ENCODE results near the gene TMEM42. TPM values are rescaled to one million over a fixed set of nuclear protein-coding genes. Genes with fewer than 3 reads are reported as not detected.

Gene TMEM42
- total and polyA plus RNA-seq, 2 of the 8 experiments (the other 6 are each of a cell fraction or from before 2014, with no cell fraction given), result 11.2 to 41.4 TPM

DNA sequence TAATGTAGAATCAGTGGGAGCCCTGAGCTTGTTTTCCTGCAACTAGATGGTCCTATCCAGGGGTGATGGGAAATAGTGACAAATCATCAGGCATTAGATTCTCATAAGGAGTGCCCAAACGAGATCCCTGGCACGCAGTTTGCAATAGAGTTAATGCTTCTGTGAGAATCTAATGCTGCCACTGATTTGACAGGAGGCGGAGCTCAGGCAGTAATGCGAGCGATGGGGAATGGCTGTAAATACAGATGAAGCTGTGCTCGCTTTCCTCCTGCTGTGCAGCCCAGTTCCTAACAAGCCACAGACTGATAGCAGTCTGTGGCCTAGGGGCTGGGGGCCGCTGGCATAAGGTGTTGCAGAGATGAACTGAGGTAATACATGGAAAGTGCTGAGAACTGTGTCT lies 28.3 kb upstream of the TMEM42 start (continued):
- TF ChIP-seq, protein P1, sequence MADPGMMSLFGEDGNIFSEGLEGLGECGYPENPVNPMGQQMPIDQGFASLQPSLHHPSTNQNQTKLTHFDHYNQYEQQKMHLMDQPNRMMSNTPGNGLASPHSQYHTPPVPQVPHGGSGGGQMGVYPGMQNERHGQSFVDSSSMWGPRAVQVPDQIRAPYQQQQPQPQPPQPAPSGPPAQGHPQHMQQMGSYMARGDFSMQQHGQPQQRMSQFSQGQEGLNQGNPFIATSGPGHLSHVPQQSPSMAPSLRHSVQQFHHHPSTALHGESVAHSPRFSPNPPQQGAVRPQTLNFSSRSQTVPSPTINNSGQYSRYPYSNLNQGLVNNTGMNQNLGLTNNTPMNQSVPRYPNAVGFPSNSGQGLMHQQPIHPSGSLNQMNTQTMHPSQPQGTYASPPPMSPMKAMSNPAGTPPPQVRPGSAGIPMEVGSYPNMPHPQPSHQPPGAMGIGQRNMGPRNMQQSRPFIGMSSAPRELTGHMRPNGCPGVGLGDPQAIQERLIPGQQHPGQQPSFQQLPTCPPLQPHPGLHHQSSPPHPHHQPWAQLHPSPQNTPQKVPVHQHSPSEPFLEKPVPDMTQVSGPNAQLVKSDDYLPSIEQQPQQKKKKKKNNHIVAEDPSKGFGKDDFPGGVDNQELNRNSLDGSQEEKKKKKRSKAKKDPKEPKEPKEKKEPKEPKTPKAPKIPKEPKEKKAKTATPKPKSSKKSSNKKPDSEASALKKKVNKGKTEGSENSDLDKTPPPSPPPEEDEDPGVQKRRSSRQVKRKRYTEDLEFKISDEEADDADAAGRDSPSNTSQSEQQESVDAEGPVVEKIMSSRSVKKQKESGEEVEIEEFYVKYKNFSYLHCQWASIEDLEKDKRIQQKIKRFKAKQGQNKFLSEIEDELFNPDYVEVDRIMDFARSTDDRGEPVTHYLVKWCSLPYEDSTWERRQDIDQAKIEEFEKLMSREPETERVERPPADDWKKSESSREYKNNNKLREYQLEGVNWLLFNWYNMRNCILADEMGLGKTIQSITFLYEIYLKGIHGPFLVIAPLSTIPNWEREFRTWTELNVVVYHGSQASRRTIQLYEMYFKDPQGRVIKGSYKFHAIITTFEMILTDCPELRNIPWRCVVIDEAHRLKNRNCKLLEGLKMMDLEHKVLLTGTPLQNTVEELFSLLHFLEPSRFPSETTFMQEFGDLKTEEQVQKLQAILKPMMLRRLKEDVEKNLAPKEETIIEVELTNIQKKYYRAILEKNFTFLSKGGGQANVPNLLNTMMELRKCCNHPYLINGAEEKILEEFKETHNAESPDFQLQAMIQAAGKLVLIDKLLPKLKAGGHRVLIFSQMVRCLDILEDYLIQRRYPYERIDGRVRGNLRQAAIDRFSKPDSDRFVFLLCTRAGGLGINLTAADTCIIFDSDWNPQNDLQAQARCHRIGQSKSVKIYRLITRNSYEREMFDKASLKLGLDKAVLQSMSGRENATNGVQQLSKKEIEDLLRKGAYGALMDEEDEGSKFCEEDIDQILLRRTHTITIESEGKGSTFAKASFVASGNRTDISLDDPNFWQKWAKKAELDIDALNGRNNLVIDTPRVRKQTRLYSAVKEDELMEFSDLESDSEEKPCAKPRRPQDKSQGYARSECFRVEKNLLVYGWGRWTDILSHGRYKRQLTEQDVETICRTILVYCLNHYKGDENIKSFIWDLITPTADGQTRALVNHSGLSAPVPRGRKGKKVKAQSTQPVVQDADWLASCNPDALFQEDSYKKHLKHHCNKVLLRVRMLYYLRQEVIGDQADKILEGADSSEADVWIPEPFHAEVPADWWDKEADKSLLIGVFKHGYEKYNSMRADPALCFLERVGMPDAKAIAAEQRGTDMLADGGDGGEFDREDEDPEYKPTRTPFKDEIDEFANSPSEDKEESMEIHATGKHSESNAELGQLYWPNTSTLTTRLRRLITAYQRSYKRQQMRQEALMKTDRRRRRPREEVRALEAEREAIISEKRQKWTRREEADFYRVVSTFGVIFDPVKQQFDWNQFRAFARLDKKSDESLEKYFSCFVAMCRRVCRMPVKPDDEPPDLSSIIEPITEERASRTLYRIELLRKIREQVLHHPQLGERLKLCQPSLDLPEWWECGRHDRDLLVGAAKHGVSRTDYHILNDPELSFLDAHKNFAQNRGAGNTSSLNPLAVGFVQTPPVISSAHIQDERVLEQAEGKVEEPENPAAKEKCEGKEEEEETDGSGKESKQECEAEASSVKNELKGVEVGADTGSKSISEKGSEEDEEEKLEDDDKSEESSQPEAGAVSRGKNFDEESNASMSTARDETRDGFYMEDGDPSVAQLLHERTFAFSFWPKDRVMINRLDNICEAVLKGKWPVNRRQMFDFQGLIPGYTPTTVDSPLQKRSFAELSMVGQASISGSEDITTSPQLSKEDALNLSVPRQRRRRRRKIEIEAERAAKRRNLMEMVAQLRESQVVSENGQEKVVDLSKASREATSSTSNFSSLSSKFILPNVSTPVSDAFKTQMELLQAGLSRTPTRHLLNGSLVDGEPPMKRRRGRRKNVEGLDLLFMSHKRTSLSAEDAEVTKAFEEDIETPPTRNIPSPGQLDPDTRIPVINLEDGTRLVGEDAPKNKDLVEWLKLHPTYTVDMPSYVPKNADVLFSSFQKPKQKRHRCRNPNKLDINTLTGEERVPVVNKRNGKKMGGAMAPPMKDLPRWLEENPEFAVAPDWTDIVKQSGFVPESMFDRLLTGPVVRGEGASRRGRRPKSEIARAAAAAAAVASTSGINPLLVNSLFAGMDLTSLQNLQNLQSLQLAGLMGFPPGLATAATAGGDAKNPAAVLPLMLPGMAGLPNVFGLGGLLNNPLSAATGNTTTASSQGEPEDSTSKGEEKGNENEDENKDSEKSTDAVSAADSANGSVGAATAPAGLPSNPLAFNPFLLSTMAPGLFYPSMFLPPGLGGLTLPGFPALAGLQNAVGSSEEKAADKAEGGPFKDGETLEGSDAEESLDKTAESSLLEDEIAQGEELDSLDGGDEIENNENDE (IDR thresholded peaks at IDR 0.05; ENCODE audit: insufficient replicate concordance, low read length), result no peak
- TF ChIP-seq RAD21 (IDR thresholded peaks at IDR 0.05 in 1 of 2, conservative IDR thresholded peaks at IDR 0.05 in 1 of 2; ENCODE audit: low read depth in 2 of 2, low read length in 2 of 2), result no peak
- TF ChIP-seq SIN3A (conservative IDR thresholded peaks at IDR 0.05 in 1 of 2, IDR thresholded peaks at IDR 0.05 in 1 of 2; ENCODE audit: low read depth in 1 of 2, low read length in 2 of 2), result no peak
- no peak for TF ChIP-seq SP1 (IDR thresholded peaks at IDR 0.05; ENCODE audit: low read depth, low read length)
- TF ChIP-seq, protein P2, sequence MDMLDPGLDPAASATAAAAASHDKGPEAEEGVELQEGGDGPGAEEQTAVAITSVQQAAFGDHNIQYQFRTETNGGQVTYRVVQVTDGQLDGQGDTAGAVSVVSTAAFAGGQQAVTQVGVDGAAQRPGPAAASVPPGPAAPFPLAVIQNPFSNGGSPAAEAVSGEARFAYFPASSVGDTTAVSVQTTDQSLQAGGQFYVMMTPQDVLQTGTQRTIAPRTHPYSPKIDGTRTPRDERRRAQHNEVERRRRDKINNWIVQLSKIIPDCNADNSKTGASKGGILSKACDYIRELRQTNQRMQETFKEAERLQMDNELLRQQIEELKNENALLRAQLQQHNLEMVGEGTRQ (IDR thresholded peaks at IDR 0.05; ENCODE audit: low read length), result no peak
- no peak for TF ChIP-seq RBBP5 (IDR thresholded peaks at IDR 0.05; ENCODE audit: borderline replicate concordance, low read depth, low read length)
- no peak for TF ChIP-seq KDM4A (IDR thresholded peaks at IDR 0.05; ENCODE audit: low read depth, low read length, severe bottlenecking)
- TF ChIP-seq TCF12 (IDR thresholded peaks at IDR 0.05; ENCODE audit: low read depth, low read length), result no peak
- no peak for TF ChIP-seq TAF1 (IDR thresholded peaks at IDR 0.05; ENCODE audit: low read depth, low read length)
- TF ChIP-seq RFX5 (IDR thresholded peaks at IDR 0.05; ENCODE audit: borderline replicate concordance, low read depth, low read length), result no peak

All from H1 (cell line).